HCT116 (cell line): ENCODE data around the gene TNFRSF9. TPM values are rescaled to one million over a fixed set of nuclear protein-coding genes. Genes with fewer than 3 reads are reported as not detected.

ENCODE experiments used
- ATAC-seq: fragments of 200-7000 bp; cut with Tn5 transposase; 2 replicates; pipeline ENCODE4 v1.9.1; 2020; ENCODE audit warnings: mild to moderate bottlenecking, moderate library complexity
- BruUV-seq: library from RNA; stranded (reverse); fragments of 400-500 nt; replicated peaks from 2 replicates; lab custom pipeline; 2021; lab: Mats Ljungman, UMichigan
- CTCF ChIA-PET: fragments of 300-600 bp; sonication (Branson Sonifier 250); formaldehyde crosslinking; loops from one replicate; lab custom pipeline; 2021; ENCODE audit warnings: antibody characterized with exemption; lab: Charles Lee
- POLR2A ChIA-PET: fragments of 300-600, 350-600 bp; sonication (Branson Sonifier 250); formaldehyde crosslinking; loops from one replicate; lab custom pipeline; 2021; ENCODE audit warnings: antibody characterized with exemption; lab: Charles Lee
- RAD21 ChIA-PET, 2 experiments: fragments of 300-600 bp; sonication (Branson Sonifier 250); formaldehyde crosslinking; loops; one replicate each; lab custom pipeline; 2023; ENCODE audit warnings: low total read pairs in 2 of 2; ENCODE audit not compliant: uncharacterized antibody in 2 of 2, unreplicated experiment in 2 of 2, low non-redundant PET in 1 of 2; lab: Charles Lee
- DNase-seq: peaks from one replicate; pipeline ENCODE4 v3.0.0-alpha.2; 2010; ENCODE audit warnings: low read depth, low spot score
- H2AFZ ChIP-seq: fragments of 200-600 bp; shearing (Covaris generic), sonication (generic); 2 replicates; pipeline ENCODE4 v1.6.1; 2017; ENCODE audit warnings: low read depth, mixed run types, mixed read lengths, antibody characterized with exemption, low read length; ENCODE audit not compliant: poor library complexity, severe bottlenecking
- H3K27ac ChIP-seq: 2 replicates; pipeline ENCODE4 v1.5.1; 2012; ENCODE audit warnings: low read depth, low read length
- H3K27me3 ChIP-seq: fragments of 200-600 bp; sonication (generic); 2 replicates; pipeline ENCODE4 v1.6.1; 2016; ENCODE audit warnings: mixed run types, low read length, mixed read lengths; ENCODE audit not compliant: insufficient read depth
- H3K36me3 ChIP-seq, 2 experiments: fragments of 200-500 bp in 1 of 2; fragments of 200-600 bp in 1 of 2; sonication (Bioruptor generic) in 1 of 2; sonication (generic) in 1 of 2; 2 replicates each; pipeline versions ENCODE4 v1.5.1 to v1.6.1; 2014 to 2016; ENCODE audit warnings: low read length in 2 of 2, inconsistent platforms in 1 of 2, mixed read lengths in 1 of 2, mixed run types in 1 of 2; ENCODE audit not compliant: insufficient read depth in 2 of 2, control insufficient read depth in 1 of 2
- H3K4me1 ChIP-seq, 2 experiments: fragments of 200-600 bp in 1 of 2; sonication (generic) in 1 of 2; 2 replicates each; pipeline versions ENCODE4 v1.5.1 to v1.6.1; 2012 to 2017; ENCODE audit warnings: low read length in 2 of 2, inconsistent platforms in 1 of 2, mild to moderate bottlenecking in 1 of 2, mixed read lengths in 1 of 2, mixed run types in 1 of 2, moderate library complexity in 1 of 2; ENCODE audit not compliant: insufficient read depth in 2 of 2, control insufficient read depth in 1 of 2
- H3K4me2 ChIP-seq: fragments of 200-600 bp; sonication (generic); 2 replicates; pipeline ENCODE4 v1.6.1; 2017; ENCODE audit warnings: mixed run types, low read length, mixed read lengths
- H3K4me3 ChIP-seq, 2 experiments: fragments of 200-600 bp in 1 of 2; sonication (generic) in 1 of 2; replicated peaks in 1 of 2; 2 replicates each; pipeline ENCODE4 v1.5.1; 2011 to 2016; ENCODE audit warnings: low read length in 2 of 2, control low read depth in 1 of 2, low read depth in 1 of 2, mild to moderate bottlenecking in 1 of 2, mixed read lengths in 1 of 2, mixed run types in 1 of 2
- H3K79me2 ChIP-seq: fragments of 200-600 bp; sonication (generic); 2 replicates; pipeline ENCODE4 v1.6.1; 2017; ENCODE audit warnings: mild to moderate bottlenecking, mixed run types, low read length, moderate library complexity, mixed read lengths; ENCODE audit not compliant: insufficient read depth
- H3K9ac ChIP-seq: fragments of 200-600 bp; sonication (generic); 2 replicates; pipeline ENCODE4 v1.6.1; 2016; ENCODE audit warnings: low read length, mixed read lengths
- H3K9me2 ChIP-seq: fragments of 200-600 bp; sonication (generic), shearing (Covaris generic); 2 replicates; pipeline ENCODE4 v1.6.1; 2017; ENCODE audit warnings: mixed run types, mild to moderate bottlenecking, moderate library complexity; ENCODE audit not compliant: insufficient read depth
- H3K9me3 ChIP-seq, 2 experiments: fragments of 200-500 bp in 1 of 2; fragments of 200-600 bp in 1 of 2; sonication (Bioruptor generic) in 1 of 2; sonication (generic) in 1 of 2; 2 replicates each; pipeline ENCODE4 v1.6.1; 2014 to 2017; ENCODE audit warnings: low read length in 2 of 2, mixed read lengths in 2 of 2, inconsistent platforms in 1 of 2, low read depth in 1 of 2, mild to moderate bottlenecking in 1 of 2, mixed run types in 1 of 2, moderate library complexity in 1 of 2; ENCODE audit not compliant: control insufficient read depth in 1 of 2, insufficient read depth in 1 of 2
- H4K20me1 ChIP-seq: fragments of 200-600 bp; sonication (generic), shearing (Covaris generic); 2 replicates; pipeline ENCODE4 v1.6.1; 2017; ENCODE audit warnings: mixed run types, mild to moderate bottlenecking, moderate library complexity; ENCODE audit not compliant: insufficient read depth
- ATF3 ChIP-seq: IDR thresholded peaks from 2 replicates; pipeline ENCODE4 v1.6.1; 2012
- CBX3 ChIP-seq: IDR thresholded peaks from 2 replicates; pipeline ENCODE4 v1.6.1; 2012; ENCODE audit warnings: low read depth
- ELF1 ChIP-seq: IDR thresholded peaks from 2 replicates; pipeline ENCODE4 v1.6.1; 2012; ENCODE audit warnings: low read depth, borderline replicate concordance
- EZH2 ChIP-seq: fragments of 200-600 bp; sonication (generic); IDR thresholded peaks from 2 replicates; pipeline ENCODE4 v1.6.1; 2017; ENCODE audit warnings: antibody characterized with exemption, mixed run types
- EZH2phosphoT487 ChIP-seq: fragments of 200-600 bp; IDR thresholded peaks from 2 replicates; pipeline ENCODE4 v1.6.1; 2018; ENCODE audit warnings: antibody characterized with exemption, borderline replicate concordance
- FOSL1 ChIP-seq: IDR thresholded peaks from 2 replicates; pipeline ENCODE4 v1.6.1; 2012; ENCODE audit warnings: low read depth
- JUND ChIP-seq: IDR thresholded peaks from 2 replicates; pipeline ENCODE4 v1.6.1; 2012
- MAX ChIP-seq: IDR thresholded peaks from 2 replicates; pipeline ENCODE4 v1.6.1; 2012
- POLR2A ChIP-seq: IDR thresholded peaks from 2 replicates; pipeline ENCODE4 v1.7.0; 2011; ENCODE audit warnings: borderline replicate concordance; ENCODE audit not compliant: insufficient read depth, insufficient read length; ENCODE audit errors: extremely low read depth
- POLR2AphosphoS5 ChIP-seq: IDR thresholded peaks from 2 replicates; pipeline ENCODE4 v1.6.1; 2011; ENCODE audit warnings: mild to moderate bottlenecking, low read depth, low read length, moderate library complexity
- RAD21 ChIP-seq: IDR thresholded peaks from 2 replicates; pipeline ENCODE4 v1.6.1; 2012; ENCODE audit warnings: low read depth, mild to moderate bottlenecking
- SIN3A ChIP-seq: IDR thresholded peaks from 2 replicates; pipeline ENCODE4 v1.6.1; 2012; ENCODE audit warnings: low read depth
- SRF ChIP-seq: IDR thresholded peaks from 2 replicates; pipeline ENCODE4 v1.6.1; 2012; ENCODE audit warnings: low read depth
- TCF7L2 ChIP-seq: IDR thresholded peaks from 2 replicates; pipeline ENCODE4 v1.7.0; 2011; ENCODE audit warnings: borderline replicate concordance, inconsistent platforms; ENCODE audit not compliant: insufficient read depth, insufficient read length; ENCODE audit errors: extremely low read depth
- YY1 ChIP-seq: IDR thresholded peaks from 2 replicates; pipeline ENCODE4 v1.6.1; 2011; ENCODE audit warnings: low read length, low read depth, moderate library complexity, mild to moderate bottlenecking; ENCODE audit not compliant: insufficient replicate concordance; ENCODE audit errors: extremely low read depth
- ZFX ChIP-seq: fragments of 450-650 bp; IDR thresholded peaks from 2 replicates; pipeline ENCODE4 v1.6.1; 2017
- ZNF274 ChIP-seq: fragments of 200-500 bp; sonication (Bioruptor generic); IDR thresholded peaks from 2 replicates; pipeline ENCODE4 v1.6.1; 2014; ENCODE audit warnings: mild to moderate bottlenecking, low read depth, low read length, inconsistent platforms
- intact Hi-C: fragments of 100-400 bp; cut with micrococcal nuclease; formaldehyde crosslinking; loops from 2 replicates; pipeline ENCODE4 v1.10.0; 2022
- total RNA-seq: library from RNA; stranded (reverse); gene quantifications from one replicate; pipeline ENCODE4 v1.2.1, GENCODE V29; 2021; ENCODE audit not compliant: unreplicated experiment
- TF ChIP-seq, protein P1 (sequence below): IDR thresholded peaks from 2 replicates; pipeline ENCODE4 v1.6.1; 2012; ENCODE audit warnings: low read depth

Gene TNFRSF9
- total RNA-seq, 1 experiment from 2014 or later, result 0.20 TPM

DNA sequence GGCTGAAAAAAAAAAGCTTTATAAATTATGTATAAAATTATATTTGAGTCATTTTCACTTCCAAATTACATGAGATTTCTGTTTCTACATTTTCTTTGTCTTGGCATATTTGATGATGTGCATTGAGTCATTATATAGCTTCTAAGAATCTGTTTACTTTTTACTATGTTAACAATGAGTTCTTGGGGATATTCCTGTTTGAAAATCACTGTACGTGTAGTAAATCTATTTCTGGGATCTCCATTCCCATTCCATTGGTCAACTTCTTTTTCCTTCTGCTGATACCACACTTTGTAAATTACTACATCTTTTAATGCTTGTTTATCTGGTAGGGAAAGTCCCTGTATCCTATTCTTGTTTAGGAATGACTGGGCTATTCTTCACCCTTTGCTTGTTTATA, 43.6 kb downstream of the TNFRSF9 start:
- H4K20me1 ChIP-seq, result no peaks in the 10 kb centered on the region
- ATAC-seq, result no peak
- no TSS peak for BruUV-seq
- no peak overlapping the region for H3K9ac ChIP-seq
- H3K36me3 ChIP-seq, result no peaks in the 10 kb centered on the region
- no peak overlapping the region for H3K27ac ChIP-seq
- RAD21 ChIA-PET, result no interaction called here
- POLR2A ChIA-PET, result no interaction called here
- intact Hi-C loops, result no loop called here
- H3K9me2 ChIP-seq, result no peaks in the 10 kb centered on the region
- CTCF ChIA-PET, result no interaction called here
- H3K79me2 ChIP-seq, result no peaks in the 10 kb centered on the region
- no peaks in the 10 kb centered on the region for H3K9me3 ChIP-seq
- no peak for DNase-seq
- no peak for TF ChIP-seq SRF
- TF ChIP-seq POLR2A, result no peak
- TF ChIP-seq CBX3, result no peak
- no peak for TF ChIP-seq RAD21
- TF ChIP-seq MAX, result no peak
- no peak for TF ChIP-seq TCF7L2
- no peak for TF ChIP-seq ZNF274
- no peak overlapping the region for H3K4me2 ChIP-seq
- H3K4me1 ChIP-seq, result no peaks in the 10 kb centered on the region
- no peaks in the 10 kb centered on the region for H3K27me3 ChIP-seq
- no peak overlapping the region for H3K4me3 ChIP-seq
- no peak overlapping the region for H2AFZ ChIP-seq

GRCh38 chr1:7893529-7894180, 47.0 kb downstream of the TNFRSF9 start:
- no peak overlapping the region for H2AFZ ChIP-seq
- no peaks in the 10 kb centered on the region for H3K79me2 ChIP-seq
- BruUV-seq, result no TSS peak
- H3K36me3 ChIP-seq, result no peaks in the 10 kb centered on the region
- no peak overlapping the region for H3K4me2 ChIP-seq
- no peak overlapping the region for H3K4me3 ChIP-seq
- ChIA-PET CTCF (no interaction called here), RAD21 (no interaction called here), POLR2A (no interaction called here)
- no peaks in the 10 kb centered on the region for H3K9me3 ChIP-seq
- no peaks in the 10 kb centered on the region for H3K27me3 ChIP-seq
- no peaks in the 10 kb centered on the region for H3K9me2 ChIP-seq
- H3K9ac ChIP-seq, result no peak overlapping the region
- no peak overlapping the region for H3K27ac ChIP-seq
- intact Hi-C loops, result no loop called here
- peaks cover 2 to 6% of the 10 kb centered on the region in 2 experiments for H3K4me1 ChIP-seq
- DNase-seq, result no peak
- ATAC-seq, result no peak
- H4K20me1 ChIP-seq, result no peaks in the 10 kb centered on the region
- no peak for TF ChIP-seq JUND
- no peak for TF ChIP-seq EZH2
- no peak for TF ChIP-seq ATF3
- no peak for TF ChIP-seq MAX
- no peak for TF ChIP-seq POLR2A
- no peak for TF ChIP-seq TCF7L2
- TF ChIP-seq ELF1, result no peak
- TF ChIP-seq EZH2phosphoT487, result no peak
- TF ChIP-seq ZNF274, result no peak
- TF ChIP-seq ZFX, result no peak
- TF ChIP-seq, protein P1, sequence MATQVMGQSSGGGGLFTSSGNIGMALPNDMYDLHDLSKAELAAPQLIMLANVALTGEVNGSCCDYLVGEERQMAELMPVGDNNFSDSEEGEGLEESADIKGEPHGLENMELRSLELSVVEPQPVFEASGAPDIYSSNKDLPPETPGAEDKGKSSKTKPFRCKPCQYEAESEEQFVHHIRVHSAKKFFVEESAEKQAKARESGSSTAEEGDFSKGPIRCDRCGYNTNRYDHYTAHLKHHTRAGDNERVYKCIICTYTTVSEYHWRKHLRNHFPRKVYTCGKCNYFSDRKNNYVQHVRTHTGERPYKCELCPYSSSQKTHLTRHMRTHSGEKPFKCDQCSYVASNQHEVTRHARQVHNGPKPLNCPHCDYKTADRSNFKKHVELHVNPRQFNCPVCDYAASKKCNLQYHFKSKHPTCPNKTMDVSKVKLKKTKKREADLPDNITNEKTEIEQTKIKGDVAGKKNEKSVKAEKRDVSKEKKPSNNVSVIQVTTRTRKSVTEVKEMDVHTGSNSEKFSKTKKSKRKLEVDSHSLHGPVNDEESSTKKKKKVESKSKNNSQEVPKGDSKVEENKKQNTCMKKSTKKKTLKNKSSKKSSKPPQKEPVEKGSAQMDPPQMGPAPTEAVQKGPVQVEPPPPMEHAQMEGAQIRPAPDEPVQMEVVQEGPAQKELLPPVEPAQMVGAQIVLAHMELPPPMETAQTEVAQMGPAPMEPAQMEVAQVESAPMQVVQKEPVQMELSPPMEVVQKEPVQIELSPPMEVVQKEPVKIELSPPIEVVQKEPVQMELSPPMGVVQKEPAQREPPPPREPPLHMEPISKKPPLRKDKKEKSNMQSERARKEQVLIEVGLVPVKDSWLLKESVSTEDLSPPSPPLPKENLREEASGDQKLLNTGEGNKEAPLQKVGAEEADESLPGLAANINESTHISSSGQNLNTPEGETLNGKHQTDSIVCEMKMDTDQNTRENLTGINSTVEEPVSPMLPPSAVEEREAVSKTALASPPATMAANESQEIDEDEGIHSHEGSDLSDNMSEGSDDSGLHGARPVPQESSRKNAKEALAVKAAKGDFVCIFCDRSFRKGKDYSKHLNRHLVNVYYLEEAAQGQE, result no peak
- TF ChIP-seq YY1, result no peak
- TF ChIP-seq SIN3A, result no peak
- no peak for TF ChIP-seq FOSL1
- TF ChIP-seq RAD21, result no peak
- no peak for TF ChIP-seq POLR2AphosphoS5
